GM10847 (cell line): ENCODE measurements around the gene SEC22A.

ENCODE experiments used
- POLR2A ChIP-seq: IDR thresholded peaks from 2 replicates; pipeline ENCODE4 v1.6.1; 2011; ENCODE audit not compliant: insufficient read length; ENCODE audit errors: extremely low read depth

Gene SEC22A

DNA sequence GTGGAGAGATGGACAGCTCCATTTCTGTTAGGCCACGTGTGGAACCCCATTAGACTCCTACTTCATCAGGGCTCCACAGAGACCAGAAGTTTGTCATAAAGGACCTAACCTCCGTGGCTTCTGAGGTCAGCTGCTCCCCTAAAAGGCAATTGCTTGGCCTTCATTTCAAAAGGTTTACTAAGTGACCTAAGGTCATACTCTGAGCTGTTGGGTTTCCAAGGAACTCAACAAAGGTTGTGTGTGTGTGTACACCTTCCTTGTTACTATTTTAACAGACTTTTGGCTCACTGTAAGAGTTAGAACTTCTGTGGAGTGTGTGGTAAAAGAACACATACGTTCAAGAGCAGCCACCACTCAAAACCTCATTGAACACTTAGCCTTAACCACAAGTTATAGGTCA, 73.9 kb downstream of the SEC22A start:
- TF ChIP-seq POLR2A, result no peak

DNA sequence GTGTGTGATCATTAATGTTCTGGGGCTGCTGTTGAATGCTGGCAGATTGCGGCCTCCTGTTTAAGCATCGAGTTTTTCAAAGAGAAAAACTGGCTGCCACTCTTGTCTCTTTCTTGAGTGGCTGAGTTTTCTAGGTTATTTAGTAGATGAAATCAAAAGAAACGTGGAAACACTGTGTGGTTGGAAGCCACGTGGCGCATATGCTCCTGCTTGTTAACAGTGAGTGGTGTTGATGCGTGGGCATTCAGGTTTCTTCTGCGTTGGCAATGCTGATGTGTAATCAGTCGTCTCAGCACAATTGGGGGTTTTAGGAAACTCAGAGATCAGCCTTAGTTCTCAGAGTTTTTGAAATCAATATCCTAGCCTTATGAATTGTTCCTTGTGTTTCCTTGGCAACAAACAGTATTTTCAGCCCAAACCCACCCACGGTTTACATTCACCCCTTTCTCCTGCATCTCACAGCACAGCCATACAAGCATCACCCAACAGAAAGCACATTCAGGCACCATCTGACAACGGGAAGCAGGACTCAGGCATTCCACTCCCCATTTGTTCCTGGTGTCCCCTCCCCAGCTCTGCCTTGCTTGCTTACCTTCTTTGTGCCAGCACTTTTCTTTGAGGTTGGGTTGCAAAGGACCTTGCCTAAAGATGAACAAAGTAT, 74.7 kb downstream of the SEC22A start:
- TF ChIP-seq POLR2A, result no peak

DNA sequence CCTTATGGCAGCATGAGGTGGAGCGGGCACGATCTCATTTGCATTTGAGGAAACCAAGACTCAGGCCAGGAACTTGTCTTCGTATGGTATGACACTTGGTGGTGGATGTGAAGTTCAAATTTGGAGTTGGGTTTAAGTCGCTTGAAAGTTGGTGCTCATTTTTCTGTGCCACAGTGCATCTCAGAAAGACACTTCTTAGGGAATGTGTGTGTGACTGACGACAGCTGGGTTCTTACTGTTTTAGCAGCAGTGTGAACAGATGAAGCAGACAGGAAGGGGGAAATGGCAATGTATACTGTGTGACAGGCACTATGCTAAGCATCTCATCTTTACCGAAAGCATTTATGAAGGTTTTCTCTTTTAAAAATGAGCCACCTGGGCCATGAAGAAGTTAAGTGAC, 75.4 kb downstream of the SEC22A start:
- TF ChIP-seq POLR2A, result no peak

DNA sequence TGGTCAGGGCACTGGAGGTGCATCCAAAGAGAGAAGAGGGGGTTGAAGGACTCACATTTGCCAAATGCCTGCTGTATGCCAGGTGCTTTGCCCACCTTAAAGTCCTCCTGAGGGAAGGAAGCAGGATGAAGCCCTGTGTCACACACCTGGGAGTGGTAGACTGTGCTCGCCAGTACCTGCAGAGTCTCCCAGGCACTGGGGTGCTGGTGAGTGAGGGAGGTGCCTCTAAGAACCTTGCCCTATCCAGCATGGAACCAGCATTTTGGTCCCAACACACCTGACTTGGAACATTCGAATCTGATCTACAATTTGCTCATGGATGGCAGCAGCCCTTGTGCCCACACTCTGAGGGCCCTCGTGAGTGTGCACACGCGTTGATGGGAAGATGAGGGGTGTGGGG, 76.7 kb downstream of the SEC22A start:
- TF ChIP-seq POLR2A, result no peak

DNA sequence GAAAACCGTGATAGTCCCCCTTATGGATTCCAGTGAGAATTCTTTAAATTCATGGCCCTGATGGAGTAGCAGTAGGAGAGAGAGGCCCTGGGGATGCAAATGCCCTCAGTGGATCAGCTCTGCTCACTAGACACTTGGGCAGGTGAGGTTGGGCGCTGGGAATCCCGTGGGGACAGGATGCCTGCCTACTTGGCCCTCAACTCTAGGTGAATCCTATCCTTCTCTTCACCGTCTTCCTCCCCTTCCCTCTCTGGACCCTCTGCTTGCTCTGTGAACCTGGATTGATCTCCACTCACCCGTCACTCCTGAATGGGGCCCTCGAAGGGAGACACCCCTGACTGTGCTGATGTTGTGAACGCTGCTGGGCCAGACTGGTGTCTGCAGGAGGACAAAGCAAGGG, 77.4 kb downstream of the SEC22A start:
- TF ChIP-seq POLR2A, result no peak

DNA sequence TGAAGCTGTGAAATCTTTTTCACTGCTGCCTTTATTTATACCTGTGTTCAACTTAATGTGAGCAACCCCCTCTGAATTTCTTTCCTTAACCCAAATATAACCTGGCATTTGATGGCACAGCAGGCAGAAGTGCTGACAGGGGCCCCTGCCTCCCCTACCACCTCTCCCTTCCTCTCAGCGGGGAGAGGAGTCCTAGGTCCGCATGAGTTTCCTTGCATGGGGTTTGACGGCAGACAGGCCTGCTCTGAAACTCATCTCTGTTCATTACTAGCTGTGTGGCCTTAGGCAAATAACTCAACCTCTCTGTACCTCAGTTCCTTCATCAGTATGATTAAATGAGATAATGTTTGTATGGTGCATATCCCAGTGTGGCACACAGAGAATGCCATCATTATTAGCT, 79.7 kb downstream of the SEC22A start:
- TF ChIP-seq POLR2A, result no peak

DNA sequence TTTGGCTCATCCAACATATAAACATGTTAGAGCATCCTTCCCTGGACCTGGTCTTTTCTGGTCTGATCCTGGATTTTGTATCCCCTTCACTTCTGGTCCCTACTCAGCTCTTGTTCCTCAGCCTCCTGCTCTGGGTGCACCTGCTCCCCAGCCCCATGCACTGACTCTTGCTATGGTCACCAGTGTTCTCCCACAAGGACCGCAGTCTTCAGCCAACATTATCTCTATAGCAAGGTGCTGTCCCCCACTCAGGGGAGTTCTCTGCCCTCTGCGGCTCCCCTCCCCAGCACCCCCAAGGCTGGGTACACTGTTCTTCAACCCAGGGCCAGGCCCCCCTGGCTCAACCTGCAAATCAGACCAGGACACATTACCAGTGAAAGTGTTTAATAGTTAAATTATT, 80.2 kb downstream of the SEC22A start:
- no peak for TF ChIP-seq POLR2A

DNA sequence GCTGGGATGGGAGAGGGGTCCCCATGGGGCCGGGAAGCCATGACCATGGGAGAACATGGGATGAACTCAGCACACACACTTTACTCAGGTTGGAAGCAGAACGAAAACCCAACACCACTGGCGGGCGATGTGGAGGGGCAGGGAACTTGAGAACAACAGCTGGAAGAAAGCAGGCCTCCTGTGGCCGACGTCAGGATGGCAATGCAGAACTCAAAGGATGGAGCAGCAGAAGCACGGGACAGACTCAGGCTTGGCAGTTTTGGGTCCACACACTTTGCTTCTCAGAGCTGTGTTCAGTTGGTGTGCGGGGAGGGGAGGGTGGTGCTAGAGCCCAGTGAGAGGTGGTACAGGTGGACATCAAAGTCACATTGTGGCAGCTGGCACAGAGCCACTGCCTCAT, 80.7 kb downstream of the SEC22A start:
- no peak for TF ChIP-seq POLR2A

DNA sequence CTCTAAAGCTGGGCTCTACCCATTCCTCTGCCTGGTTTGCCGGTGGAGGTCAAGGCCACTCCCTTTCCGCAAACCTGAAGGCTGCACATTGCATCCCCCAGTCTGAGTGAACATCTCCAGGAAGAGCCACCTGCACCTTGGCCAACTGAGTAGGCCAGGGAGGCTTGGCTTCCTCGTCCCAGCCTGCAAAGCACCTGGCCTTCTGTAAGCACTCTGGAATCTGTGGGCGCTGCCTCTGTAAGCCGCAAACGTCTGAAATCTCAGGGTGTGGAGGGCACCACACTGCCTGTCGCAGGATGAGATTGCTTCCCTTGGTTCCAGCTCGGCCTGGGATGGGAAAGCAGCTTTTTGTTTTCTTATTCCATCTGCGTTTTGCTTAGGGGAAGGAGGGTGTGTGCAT, 81.3 kb downstream of the SEC22A start:
- no peak for TF ChIP-seq POLR2A

DNA sequence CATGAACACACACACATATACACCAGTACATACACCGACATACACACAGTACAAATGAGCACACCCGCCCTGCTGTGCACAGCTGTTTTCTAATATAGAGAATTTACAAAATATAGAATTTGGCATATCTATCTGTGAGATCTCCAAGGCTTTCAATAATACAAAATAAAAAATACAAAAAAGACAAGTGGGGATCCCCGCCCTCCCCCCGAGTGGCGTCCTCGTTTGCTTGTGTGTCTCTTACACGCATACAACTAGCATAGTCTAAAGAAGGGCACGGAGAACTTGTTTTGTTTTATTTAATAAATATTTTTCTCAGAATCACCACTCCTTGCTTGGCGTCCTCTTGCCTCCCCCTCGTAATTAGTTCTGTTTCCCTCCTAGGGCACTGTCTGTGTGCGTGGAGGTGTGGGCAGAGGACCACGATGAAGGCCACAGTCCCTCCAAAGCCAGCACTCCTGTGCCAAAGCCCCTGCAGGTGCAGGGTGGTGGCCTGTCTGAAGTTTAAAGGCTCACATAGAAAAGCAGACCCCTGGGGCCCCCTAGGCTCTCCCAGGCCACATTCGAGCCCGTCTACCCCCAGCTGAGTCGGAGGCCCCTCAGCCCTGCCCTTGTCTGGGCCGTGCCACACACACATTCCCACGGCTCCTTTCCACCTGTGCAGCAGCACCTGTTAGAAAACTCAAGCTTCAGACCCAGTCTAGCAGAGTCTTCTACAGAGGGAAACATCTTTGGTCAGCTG, 82.1 kb downstream of the SEC22A start:
- no peak for TF ChIP-seq POLR2A

DNA sequence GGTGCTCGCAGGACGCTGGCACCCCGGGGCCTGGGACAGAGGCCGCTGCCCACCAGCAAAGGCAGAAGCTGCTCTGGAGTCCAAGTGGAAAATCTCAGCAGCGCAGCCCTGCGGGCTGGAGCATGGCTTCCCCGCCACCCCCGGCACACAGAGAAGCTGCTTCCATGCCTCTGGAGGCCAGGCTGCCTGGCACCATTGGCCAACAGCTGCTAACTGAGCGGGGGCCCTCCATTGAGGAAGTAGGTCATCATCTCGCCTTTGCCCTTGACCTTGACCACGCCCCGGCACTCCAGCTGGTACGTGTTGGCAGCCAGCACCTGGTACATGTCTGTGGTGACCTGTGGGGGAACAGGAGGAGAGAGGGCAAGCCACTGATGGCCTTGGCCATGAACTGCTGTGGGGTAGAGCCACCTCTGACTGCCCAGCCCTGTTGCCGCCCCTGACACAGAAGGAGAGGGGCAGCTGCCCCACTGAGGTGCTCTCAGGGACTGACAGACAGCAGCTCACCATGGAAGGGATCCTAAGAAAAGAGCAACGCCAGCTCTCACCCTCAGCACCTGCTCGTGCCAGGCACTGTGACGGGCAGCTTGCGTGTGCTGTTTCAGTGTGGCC, 82.8 kb downstream of the SEC22A start:
- TF ChIP-seq POLR2A, result no peak

DNA sequence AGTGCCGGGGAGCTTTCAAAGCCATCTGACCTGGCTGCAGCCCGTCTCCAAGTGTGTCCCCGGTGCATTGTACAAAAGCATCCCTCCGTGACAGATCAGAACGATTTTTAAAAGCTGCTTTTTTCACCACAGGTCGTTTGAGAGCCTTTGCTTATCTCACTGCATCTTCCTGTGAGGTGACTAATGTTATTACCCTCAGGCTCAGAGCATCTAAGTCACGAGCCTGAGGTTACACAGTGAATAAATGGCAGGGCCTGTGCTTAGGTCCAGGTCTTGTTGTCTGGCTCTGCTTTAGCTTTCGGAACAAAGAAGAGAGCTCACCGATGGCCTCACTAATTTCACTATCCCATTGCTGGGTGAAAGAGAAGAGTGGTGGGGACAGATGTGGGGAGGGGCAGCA, 83.3 kb downstream of the SEC22A start:
- no peak for TF ChIP-seq POLR2A

DNA sequence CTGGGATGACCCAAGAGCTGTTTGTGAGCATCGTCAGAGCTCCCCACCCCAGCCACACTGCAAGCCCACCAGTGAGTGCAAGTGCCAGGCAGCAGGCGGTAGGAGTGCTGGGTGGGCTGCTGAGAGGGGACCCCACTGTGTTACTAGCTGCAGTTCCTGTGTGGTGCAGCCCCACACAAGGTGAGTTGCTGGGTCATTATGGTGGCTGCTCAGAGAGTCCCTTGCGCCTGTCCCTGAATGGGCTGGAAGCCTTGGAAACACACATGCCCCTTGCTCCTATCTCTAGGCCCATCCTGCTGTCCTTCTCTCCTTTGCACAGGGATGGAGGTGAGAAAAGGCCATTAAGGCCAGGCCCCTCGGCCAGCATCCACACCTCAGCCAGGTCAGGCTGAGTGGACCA, 83.7 kb downstream of the SEC22A start:
- no peak for TF ChIP-seq POLR2A

DNA sequence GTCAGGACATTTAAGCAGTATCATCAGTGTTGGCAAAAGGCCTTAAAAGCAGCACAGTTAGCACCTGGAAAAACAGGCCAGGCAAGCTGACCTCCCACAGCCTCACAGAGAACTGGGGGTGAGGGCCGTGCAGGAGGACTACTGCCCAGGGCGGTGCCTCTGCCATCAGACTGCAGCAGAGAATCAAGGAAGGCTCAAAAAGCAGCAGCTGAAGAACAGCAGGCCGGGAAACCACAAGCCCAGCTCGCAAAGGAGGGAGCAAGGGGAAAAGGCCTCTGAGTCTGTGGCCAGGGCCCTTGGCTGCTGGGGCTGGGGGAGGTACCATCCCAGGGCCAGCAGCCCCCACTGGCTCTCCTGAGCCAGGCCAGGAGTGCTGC, 84.2 kb downstream of the SEC22A start:
- TF ChIP-seq POLR2A, result no peak

DNA sequence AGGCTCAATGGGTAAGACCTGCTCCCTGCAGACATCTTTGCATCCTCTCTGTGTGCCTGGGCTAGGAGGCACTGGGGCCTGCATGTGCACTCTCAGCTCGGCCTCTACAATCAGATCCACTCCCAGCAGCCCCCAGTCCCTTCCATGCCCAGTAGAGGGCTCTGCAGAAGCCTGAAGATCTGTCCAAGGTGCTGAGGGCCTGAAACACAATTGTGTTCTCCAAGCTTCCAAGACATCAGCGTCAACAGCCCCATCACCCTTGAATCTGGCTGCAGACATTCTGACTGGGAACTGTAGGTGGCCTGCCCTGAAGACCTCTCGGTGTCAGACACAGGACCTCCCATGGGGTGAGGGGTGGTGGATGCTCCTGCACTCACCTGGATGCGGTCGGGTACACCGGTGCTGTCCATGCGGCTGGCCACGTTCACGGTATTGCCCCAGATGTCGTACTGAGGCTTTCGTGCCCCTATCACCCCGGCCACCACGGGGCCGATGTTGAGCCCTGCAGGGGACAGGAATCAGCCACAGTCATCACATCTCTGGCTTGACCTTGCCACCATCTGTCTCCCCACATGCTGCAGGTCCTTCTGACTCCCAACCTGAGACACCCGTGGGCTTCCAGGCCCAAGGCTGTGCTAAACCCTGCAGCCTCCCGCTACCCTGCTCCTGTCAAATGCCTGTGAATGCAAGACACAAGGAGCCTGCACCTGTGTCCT, 84.7 kb downstream of the SEC22A start:
- no peak for TF ChIP-seq POLR2A
